ENCODE results near the gene CHD2.

DNA sequence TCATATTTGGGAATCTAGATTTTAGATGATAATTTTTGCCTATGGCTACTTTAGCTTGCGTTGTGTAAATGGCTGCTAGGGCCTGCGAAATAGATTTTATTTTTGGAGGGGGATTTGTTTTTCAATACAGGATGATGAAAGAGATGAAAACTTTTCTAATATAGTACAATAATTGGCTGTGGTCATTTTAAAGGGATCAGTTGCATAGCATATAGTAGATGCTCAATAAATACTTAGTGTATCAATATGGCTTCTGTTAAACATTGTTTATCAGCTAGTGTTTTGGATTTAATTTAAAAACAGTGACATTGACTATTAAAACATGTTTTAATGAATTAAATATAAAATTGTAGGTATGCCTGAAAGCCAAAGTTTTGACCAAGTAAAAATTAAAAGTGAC lies 6.9 kb upstream of the CHD2 start:
- TF ChIP-seq CTCF (IDR thresholded peaks at IDR 0.05) (no peak), POLR2A (IDR thresholded peaks at IDR 0.05) (no peak), EP300 (IDR thresholded peaks at IDR 0.05) (no peak)
